ENCODE measurements around the gene FRK. TPM values are rescaled to one million over a fixed set of nuclear protein-coding genes. Genes with fewer than 3 reads are reported as not detected.
"Not testable (repeated sequence)": the region's sequence is repeated elsewhere in the genome, so short reads cannot be mapped to it uniquely, and the experiment has no call there.

Gene FRK
- total RNA-seq, 1 experiment from 2014 or later: 0.82 TPM

GRCh38 chr6:115948751-115949150 lies 111.9 kb downstream of the FRK start:
- POLR2A ChIA-PET: no interaction called here
- no peaks in the 10 kb centered on the region for H3K27me3 Mint-ChIP-seq (ENCODE audit: insufficient read depth, unreplicated experiment)
- H3K27ac Mint-ChIP-seq (ENCODE audit: low read depth, unreplicated experiment): no peak overlapping the region
- TF ChIP-seq CTCF (IDR thresholded peaks at IDR 0.05; ENCODE audit: unreplicated experiment): no peak
- H3K36me3 Mint-ChIP-seq (ENCODE audit: insufficient read depth, unreplicated experiment): no peaks in the 10 kb centered on the region
- CTCF ChIA-PET: interaction anchor here (0.7 kb wide), 1 partner anchor 110 kb away, joined by 3 read pairs; no protein-coding TSS in a partner anchor
- no peaks in the 10 kb centered on the region for H3K9me3 Mint-ChIP-seq (ENCODE audit: unreplicated experiment)
- no peak for DNase-seq (ENCODE audit: unreplicated experiment)
- intact Hi-C loops (cut with micrococcal nuclease): no loop called here
- H3K4me3 Mint-ChIP-seq (ENCODE audit: unreplicated experiment): no peak overlapping the region
- H3K4me1 Mint-ChIP-seq (ENCODE audit: insufficient read depth, unreplicated experiment): no peaks in the 10 kb centered on the region
- no TSS peak for BruUV-seq (replicated peaks)

- DNase-seq (ENCODE audit: unreplicated experiment): no peak
- Mint-ChIP-seq H3K4me3 (ENCODE audit: unreplicated experiment) (no peak overlapping the region), H3K4me1 (ENCODE audit: insufficient read depth, unreplicated experiment) (no peaks in the 10 kb centered on the region)
Measured at GRCh38 chr6:115947966-115948541, 112.6 kb downstream of the FRK start.

GRCh38 chr6:115945812-115946211 lies 114.9 kb downstream of the FRK start:
- DNase-seq (ENCODE audit: unreplicated experiment): no peak
- no peak overlapping the region for H3K27ac Mint-ChIP-seq (ENCODE audit: low read depth, unreplicated experiment)
- no TSS peak for BruUV-seq (replicated peaks)
- H3K9me3 Mint-ChIP-seq (ENCODE audit: unreplicated experiment): no peaks in the 10 kb centered on the region
- TF ChIP-seq CTCF (IDR thresholded peaks at IDR 0.05; ENCODE audit: unreplicated experiment): no peak
- H3K4me3 Mint-ChIP-seq (ENCODE audit: unreplicated experiment): no peak overlapping the region
- CTCF ChIA-PET: interaction anchor here (0.7 kb wide), 1 partner anchor 73 kb away, joined by 3 read pairs; no protein-coding TSS in a partner anchor
- no peaks in the 10 kb centered on the region for H3K36me3 Mint-ChIP-seq (ENCODE audit: insufficient read depth, unreplicated experiment)
- POLR2A ChIA-PET: interaction anchor here (0.6 kb wide), 1 partner anchor 13 kb away, joined by 3 read pairs; no protein-coding TSS in a partner anchor
- no peaks in the 10 kb centered on the region for H3K27me3 Mint-ChIP-seq (ENCODE audit: insufficient read depth, unreplicated experiment)
- no peaks in the 10 kb centered on the region for H3K4me1 Mint-ChIP-seq (ENCODE audit: insufficient read depth, unreplicated experiment)
- intact Hi-C loops (cut with micrococcal nuclease): no loop called here

More at GRCh38 chr6:115947966-115948541, 112.6 kb downstream of the FRK start:
- intact Hi-C loops (cut with micrococcal nuclease): no loop called here
- no peaks in the 10 kb centered on the region for H3K9me3 Mint-ChIP-seq (ENCODE audit: unreplicated experiment)
- H3K36me3 Mint-ChIP-seq (ENCODE audit: insufficient read depth, unreplicated experiment): no peaks in the 10 kb centered on the region
- ChIA-PET CTCF (interaction anchor here (0.7 to 1.1 kb wide), 2 partner anchors 9 to 955 kb away, joined by 3 read pairs; no protein-coding TSS in a partner anchor), POLR2A (interaction anchor here (0.6 kb wide), 1 partner anchor 416 kb away, joined by 3 read pairs; no protein-coding TSS in a partner anchor)
- no peak overlapping the region for H3K27ac Mint-ChIP-seq (ENCODE audit: low read depth, unreplicated experiment)
- H3K27me3 Mint-ChIP-seq (ENCODE audit: insufficient read depth, unreplicated experiment): no peaks in the 10 kb centered on the region
- TF ChIP-seq CTCF (IDR thresholded peaks at IDR 0.05; ENCODE audit: unreplicated experiment): no peak
- no TSS peak for BruUV-seq (replicated peaks)

- no peak for TF ChIP-seq CTCF (IDR thresholded peaks at IDR 0.05; ENCODE audit: unreplicated experiment)
- Mint-ChIP-seq H3K27me3 (ENCODE audit: insufficient read depth, unreplicated experiment) (no peaks in the 10 kb centered on the region), H3K9me3 (ENCODE audit: unreplicated experiment) (no peaks in the 10 kb centered on the region), H3K4me1 (ENCODE audit: insufficient read depth, unreplicated experiment) (no peaks in the 10 kb centered on the region), H3K4me3 (ENCODE audit: unreplicated experiment) (no peak overlapping the region), H3K27ac (ENCODE audit: low read depth, unreplicated experiment) (no peak overlapping the region), H3K36me3 (ENCODE audit: insufficient read depth, unreplicated experiment) (no peaks in the 10 kb centered on the region)
- DNase-seq (ENCODE audit: unreplicated experiment): no peak
- no TSS peak for BruUV-seq (replicated peaks)
- POLR2A ChIA-PET: interaction anchor here (0.6 kb wide), 1 partner anchor 12 kb away, joined by 3 read pairs; no protein-coding TSS in a partner anchor
- intact Hi-C loops (cut with micrococcal nuclease): no loop called here
- CTCF ChIA-PET: no interaction called here
Measured at GRCh38 chr6:115945306-115945705, 115.4 kb downstream of the FRK start.

GRCh38 chr6:115944829-115945228 lies 115.9 kb downstream of the FRK start:
- H3K4me1 Mint-ChIP-seq (ENCODE audit: insufficient read depth, unreplicated experiment); DNase-seq (ENCODE audit: unreplicated experiment); H3K9me3 Mint-ChIP-seq (ENCODE audit: unreplicated experiment); BruUV-seq (replicated peaks); H3K27ac Mint-ChIP-seq (ENCODE audit: low read depth, unreplicated experiment); intact Hi-C loops (cut with micrococcal nuclease); POLR2A ChIA-PET; H3K36me3 Mint-ChIP-seq (ENCODE audit: insufficient read depth, unreplicated experiment); H3K4me3 Mint-ChIP-seq (ENCODE audit: unreplicated experiment); H3K27me3 Mint-ChIP-seq (ENCODE audit: insufficient read depth, unreplicated experiment): not testable (repeated sequence)
- CTCF ChIA-PET: interaction anchor here (0.6 kb wide), 1 partner anchor 776 kb away, joined by 5 read pairs; no protein-coding TSS in a partner anchor

- intact Hi-C loops (cut with micrococcal nuclease); BruUV-seq (replicated peaks); H3K9me3 Mint-ChIP-seq (ENCODE audit: unreplicated experiment); H3K27ac Mint-ChIP-seq (ENCODE audit: low read depth, unreplicated experiment); H3K27me3 Mint-ChIP-seq (ENCODE audit: insufficient read depth, unreplicated experiment); H3K36me3 Mint-ChIP-seq (ENCODE audit: insufficient read depth, unreplicated experiment); H3K4me1 Mint-ChIP-seq (ENCODE audit: insufficient read depth, unreplicated experiment); H3K4me3 Mint-ChIP-seq (ENCODE audit: unreplicated experiment); POLR2A ChIA-PET; DNase-seq (ENCODE audit: unreplicated experiment): not testable (repeated sequence)
- CTCF ChIA-PET: interaction anchor here (0.7 kb wide), 1 partner anchor 44 kb away, joined by 3 read pairs; no protein-coding TSS in a partner anchor
Measured at GRCh38 chr6:115937502-115937901, 123.2 kb downstream of the FRK start.
